ENCODE results near the gene RYR2.

Gene RYR2

DNA sequence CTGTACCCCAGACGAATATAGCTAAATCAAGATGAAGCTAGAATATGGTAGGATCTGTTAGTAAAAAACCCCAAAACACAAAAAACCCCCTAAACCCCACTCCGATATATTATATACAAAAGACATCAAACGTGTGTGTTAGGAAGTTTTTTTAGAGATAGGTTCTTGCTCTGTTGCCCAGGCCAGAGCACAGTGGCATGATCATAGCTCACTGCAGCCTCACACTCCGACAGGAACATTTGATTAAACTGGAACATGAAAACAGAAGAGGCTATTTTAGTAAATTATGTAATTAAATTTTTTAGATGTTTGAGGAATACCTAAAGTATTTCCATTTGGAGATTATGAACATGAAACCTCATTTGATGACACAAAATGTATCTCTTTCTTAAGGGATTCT, 8.2 kb upstream of the RYR2 start:
- CTCF ChIA-PET = no interaction called here
- DNase-seq (ENCODE audit: extremely low spot score) = no peak
- POLR2A ChIA-PET = no interaction called here
- TF ChIP-seq, protein P1, sequence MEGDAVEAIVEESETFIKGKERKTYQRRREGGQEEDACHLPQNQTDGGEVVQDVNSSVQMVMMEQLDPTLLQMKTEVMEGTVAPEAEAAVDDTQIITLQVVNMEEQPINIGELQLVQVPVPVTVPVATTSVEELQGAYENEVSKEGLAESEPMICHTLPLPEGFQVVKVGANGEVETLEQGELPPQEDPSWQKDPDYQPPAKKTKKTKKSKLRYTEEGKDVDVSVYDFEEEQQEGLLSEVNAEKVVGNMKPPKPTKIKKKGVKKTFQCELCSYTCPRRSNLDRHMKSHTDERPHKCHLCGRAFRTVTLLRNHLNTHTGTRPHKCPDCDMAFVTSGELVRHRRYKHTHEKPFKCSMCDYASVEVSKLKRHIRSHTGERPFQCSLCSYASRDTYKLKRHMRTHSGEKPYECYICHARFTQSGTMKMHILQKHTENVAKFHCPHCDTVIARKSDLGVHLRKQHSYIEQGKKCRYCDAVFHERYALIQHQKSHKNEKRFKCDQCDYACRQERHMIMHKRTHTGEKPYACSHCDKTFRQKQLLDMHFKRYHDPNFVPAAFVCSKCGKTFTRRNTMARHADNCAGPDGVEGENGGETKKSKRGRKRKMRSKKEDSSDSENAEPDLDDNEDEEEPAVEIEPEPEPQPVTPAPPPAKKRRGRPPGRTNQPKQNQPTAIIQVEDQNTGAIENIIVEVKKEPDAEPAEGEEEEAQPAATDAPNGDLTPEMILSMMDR (IDR thresholded peaks at IDR 0.05; ENCODE audit: control extremely low read depth, extremely low read depth, low read depth, missing control alignments) = no peak

DNA sequence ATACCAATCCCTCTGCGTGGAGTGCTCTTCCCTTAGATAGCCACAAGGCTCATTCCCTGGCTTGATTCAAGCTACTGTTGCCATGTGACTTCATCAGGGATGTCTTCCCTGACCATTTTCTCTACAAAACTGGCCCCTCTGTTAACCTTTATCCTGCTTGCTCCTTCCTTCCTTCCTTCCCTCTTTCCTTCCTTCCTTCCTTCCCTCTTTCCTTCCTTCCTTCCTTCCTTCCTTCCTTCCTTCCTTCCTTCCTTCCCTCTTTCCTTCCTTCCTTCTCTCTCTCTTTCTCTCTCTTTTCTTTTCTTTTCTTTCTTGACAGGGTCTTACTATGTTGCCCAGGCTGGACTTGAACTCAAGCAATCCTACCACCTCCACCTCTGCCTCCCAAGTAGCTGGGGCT, 6.2 kb upstream of the RYR2 start:
- ChIA-PET CTCF (interaction anchor here (1.0 kb wide), 1 partner anchor 8 kb away, joined by 3 read pairs; no protein-coding TSS in a partner anchor), POLR2A (no interaction called here)
- DNase-seq (ENCODE audit: extremely low spot score) = no peak
- TF ChIP-seq, protein P1 (IDR thresholded peaks at IDR 0.05; ENCODE audit: control extremely low read depth, extremely low read depth, low read depth, missing control alignments) = no peak

DNA sequence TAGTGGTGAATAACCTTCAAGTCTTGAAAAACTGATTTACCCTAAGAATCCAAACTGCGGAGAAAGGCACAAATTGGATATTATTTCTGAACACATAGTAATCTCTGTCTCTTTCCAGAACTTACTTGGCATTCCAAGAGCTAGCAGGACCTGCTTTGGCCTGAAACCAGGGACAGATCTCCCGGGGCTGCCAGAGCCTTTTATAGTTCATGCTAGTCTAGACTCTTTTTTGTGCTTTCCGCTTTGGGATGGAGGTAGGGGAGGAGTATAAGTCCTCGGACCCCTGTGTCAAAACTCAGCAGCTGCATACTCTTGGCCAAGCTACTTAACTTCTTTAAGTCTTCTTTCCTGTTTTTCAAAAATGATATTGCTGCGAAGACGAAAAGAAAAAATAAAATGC, 3.8 kb upstream of the RYR2 start:
- POLR2A ChIA-PET = no interaction called here
- DNase-seq (ENCODE audit: extremely low spot score) = no peak
- CTCF ChIA-PET = interaction anchor here (2.8 kb wide), 1 partner anchor 9 kb away, joined by 10 read pairs; no protein-coding TSS in a partner anchor
- TF ChIP-seq, protein P1 (IDR thresholded peaks at IDR 0.05; ENCODE audit: control extremely low read depth, extremely low read depth, low read depth, missing control alignments) = no peak

DNA sequence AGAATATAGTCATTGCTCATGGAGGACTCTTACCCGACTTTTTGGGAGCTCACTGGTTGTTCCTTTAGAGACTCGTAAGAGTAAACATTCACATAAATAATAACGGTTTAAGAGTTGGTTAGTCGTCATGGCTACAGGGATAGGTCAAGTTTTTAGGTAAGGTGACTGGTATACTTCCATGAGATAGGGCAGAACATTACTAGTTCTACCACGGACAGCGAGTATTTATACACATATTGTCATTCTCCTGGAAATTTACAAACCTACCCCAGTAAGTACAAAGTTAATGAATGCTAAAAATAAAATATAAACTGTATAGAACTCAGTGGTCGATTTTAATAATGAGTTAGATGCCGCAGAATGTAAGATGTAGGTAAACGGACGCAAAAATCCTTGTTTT, 1.2 kb upstream of the RYR2 start:
- ChIA-PET POLR2A (no interaction called here), CTCF (no interaction called here)
- DNase-seq (ENCODE audit: extremely low spot score) = no peak
- TF ChIP-seq, protein P1 (IDR thresholded peaks at IDR 0.05; ENCODE audit: control extremely low read depth, extremely low read depth, low read depth, missing control alignments) = no peak

DNA sequence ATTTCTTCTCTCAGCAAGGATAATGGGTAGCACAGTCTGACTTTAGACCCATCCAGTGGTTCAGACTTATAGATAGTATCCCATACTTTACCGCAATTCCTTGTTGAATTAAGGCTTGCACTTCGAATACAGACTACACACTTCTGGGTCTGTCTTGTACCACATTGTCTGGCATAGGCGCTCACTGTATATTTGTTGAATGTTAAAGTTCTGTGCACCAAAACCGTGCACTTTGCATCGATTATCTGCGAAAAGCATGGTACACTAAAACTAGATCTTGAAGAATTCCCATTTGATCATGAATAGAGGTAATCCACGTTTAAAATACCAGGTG, 556 bp upstream of the RYR2 start:
- POLR2A ChIA-PET = no interaction called here
- CTCF ChIA-PET = no interaction called here
- no peak for DNase-seq (ENCODE audit: extremely low spot score)
- TF ChIP-seq, protein P1 (IDR thresholded peaks at IDR 0.05; ENCODE audit: control extremely low read depth, extremely low read depth, low read depth, missing control alignments) = no peak

DNA sequence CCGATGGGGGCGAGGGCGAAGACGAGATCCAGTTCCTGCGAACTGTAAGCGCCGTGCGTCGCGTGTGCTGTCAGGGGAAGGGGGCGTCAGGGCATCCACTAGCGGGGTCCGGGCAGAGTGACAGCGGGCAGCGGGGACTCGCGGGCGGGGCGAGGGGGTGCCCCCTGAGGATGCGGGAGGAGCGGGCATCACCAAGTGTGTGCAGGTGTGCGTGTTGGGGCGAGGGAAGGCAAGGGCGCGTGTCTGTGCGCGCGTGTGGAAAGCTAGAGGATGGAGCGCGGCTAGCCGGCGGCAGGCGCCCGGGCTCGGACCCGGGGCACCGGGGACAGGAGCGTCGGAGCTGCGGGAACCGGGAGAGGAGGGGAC, 525 bp downstream of the RYR2 start:
- ChIA-PET POLR2A (no interaction called here), CTCF (no interaction called here)
- DNase-seq (ENCODE audit: extremely low spot score) = no peak

More for the DNA sequence above, 525 bp downstream of the RYR2 start:
- TF ChIP-seq, protein P1 (IDR thresholded peaks at IDR 0.05; ENCODE audit: control extremely low read depth, extremely low read depth, low read depth, missing control alignments) = no peak

All from GM10248 (cell line).